Endometrial microvascular endothelial cells (primary cell): Measurements from ENCODE around the gene MVP. TPM values are rescaled to one million over a fixed set of nuclear protein-coding genes. Genes with fewer than 3 reads are reported as not detected.
"Not testable (repeated sequence)": the region's sequence is repeated elsewhere in the genome, so short reads cannot be mapped to it uniquely, and the experiment has no call there.

Experiments used
- in situ Hi-C: cut with HindIII; loops from 2 replicates; pipeline ENCODE4 v1.10.0; 2017; ENCODE audit warnings: low sequenced_read_pairs, low pct_unique_long_range_greater_than_20kb; ENCODE audit errors: inconsistent ontology term
- total RNA-seq: library from RNA; depleted of rRNA; stranded (reverse); fragments of >200 nt; gene quantifications from one replicate; pipeline ENCODE4 v1.2.3, GENCODE V29; 2015; ENCODE audit errors: inconsistent ontology term

MVP gene
- total RNA-seq, 1 donor from 2014 or later: 416 TPM

DNA sequence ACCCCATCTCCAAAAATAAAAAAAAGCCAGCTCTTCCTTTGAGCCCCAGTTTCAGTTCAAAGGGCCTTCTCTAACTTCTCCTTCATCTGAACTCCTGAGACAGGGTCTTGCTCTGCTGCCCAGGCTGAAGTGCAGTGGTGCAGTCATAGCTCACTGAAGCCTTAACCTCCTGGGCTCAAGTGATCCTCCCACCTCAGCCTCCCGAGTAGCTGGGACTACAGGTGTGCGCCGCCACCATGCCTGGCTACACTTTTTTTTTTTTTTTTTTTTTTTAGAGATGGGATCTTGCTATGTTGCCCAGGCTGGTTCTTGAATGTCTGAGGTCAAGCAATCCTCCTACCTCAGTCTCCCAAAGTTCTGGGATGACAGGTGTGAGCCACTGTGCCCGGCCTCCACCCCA lies 13.0 kb downstream of the MVP start:
- in situ Hi-C loops: not testable (repeated sequence)

DNA sequence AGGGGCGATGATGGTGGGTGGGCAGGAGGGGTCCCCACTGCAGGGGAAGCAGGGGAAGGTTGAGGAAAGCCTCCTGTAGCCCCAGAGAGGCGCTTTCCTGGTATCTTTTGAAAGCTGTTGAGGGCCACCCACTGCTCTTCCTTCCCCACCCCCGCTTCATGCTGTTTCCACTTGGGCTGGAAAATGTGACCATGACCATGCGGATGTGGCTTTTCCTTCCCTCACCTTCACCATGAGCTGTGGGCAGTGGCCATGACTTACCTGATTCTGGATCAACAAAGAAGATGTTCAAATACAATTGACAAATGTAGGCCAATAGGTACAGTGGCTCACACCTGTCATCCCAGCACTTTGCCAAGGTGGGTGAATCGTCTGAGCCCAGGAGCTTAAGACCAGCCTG lies 13.8 kb downstream of the MVP start:
- in situ Hi-C loops: no loop called here

DNA sequence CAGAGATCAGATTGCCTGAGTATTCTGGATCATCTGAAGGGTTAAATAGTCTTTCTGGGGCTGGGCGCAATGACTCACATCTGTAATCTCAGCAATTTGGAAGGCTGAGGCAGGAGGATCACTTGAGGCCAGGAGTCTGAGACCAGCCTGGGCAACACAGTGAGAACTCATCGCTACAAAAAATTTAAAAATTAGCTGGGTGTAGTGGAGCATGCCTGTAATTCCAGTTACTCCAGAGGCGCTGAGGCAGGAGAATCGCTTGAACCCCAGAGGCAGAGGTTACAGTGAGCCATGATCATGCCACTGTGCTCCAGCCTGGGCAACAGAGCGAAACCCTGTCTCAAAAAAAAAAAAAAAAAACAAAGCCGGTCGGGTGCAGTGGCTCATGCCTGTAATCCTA lies 15.7 kb downstream of the MVP start:
- in situ Hi-C loops: no loop called here

DNA sequence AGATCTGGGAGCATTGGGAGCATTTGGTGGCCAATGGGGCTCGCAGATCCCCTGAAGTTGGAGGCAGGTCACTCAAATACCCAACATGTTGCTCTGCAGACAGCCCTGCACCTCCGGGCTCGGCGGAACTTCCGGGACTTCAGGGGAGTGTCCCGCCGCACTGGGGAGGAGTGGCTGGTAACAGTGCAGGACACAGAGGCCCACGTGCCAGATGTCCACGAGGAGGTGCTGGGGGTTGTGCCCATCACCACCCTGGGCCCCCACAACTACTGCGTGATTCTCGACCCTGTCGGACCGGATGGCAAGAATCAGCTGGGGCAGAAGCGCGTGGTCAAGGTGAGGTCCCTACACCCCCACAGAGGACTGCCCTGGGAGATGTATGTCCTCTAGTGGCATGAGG lies 16.4 kb downstream of the MVP start:
- in situ Hi-C loops: no loop called here

DNA sequence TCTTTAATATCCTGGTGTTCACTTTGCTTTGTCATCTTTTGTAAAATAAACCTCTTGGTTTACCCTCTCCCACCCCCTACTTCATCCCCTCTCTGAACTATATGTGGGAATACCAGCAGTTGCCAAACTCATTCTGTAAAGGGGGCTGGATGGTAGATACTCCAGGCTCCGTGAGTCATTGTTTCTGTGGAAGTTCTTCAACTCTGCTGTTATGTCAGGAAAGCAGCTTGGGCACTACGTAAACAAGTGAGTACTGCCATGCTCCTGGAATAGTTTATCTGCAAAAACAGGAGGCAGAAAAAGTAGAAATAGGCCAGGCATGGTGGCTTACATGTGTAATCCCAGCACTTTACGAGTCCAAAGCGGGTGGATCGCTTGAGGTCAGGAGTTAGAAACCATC lies 17.6 kb downstream of the MVP start:
- in situ Hi-C loops: no loop called here

DNA sequence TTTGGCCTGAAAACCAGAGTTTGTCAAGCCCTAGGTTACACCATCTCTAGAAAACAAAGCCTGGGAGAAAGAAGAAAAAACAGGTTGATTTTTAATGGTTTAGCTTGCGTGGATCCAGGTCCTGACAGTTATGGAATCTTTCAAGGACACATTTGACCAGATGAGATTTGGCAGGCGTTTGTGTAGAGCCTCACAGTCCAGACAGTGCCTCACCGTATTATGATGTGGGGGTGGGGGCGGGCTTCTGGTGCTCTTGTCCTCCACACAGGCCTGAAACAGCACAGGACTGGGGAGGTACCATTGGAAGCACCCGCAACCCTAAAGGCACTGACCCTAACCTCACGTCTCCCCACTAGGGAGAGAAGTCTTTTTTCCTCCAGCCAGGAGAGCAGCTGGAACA lies 19.6 kb downstream of the MVP start:
- in situ Hi-C loops: no loop called here

DNA sequence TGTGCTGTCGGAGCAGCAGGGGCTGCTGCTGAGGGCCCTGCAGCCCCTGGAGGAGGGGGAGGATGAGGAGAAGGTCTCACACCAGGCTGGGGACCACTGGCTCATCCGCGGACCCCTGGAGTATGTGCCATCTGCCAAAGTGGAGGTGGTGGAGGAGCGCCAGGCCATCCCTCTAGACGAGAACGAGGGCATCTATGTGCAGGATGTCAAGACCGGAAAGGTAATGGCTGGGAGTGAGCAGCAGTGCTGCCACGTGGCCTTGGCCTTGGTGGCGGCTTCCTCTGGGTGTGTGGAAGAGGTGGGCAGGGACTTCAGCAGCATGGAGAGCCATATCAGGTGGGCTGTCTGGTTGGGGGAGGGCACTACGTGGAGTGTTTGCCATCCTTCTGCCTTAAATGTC lies 20.0 kb downstream of the MVP start:
- in situ Hi-C loops: no loop called here

DNA sequence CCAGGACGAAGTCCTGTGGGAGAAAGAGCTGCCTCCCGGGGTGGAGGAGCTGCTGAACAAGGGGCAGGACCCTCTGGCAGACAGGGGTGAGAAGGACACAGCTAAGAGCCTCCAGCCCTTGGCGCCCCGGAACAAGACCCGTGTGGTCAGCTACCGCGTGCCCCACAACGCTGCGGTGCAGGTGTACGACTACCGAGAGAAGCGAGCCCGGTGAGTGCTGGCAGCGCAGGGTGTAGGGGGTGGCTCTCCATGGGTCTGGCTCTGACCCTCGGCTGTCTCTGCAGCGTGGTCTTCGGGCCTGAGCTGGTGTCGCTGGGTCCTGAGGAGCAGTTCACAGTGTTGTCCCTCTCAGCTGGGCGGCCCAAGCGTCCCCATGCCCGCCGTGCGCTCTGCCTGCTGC lies 21.4 kb downstream of the MVP start:
- in situ Hi-C loops: no loop called here

DNA sequence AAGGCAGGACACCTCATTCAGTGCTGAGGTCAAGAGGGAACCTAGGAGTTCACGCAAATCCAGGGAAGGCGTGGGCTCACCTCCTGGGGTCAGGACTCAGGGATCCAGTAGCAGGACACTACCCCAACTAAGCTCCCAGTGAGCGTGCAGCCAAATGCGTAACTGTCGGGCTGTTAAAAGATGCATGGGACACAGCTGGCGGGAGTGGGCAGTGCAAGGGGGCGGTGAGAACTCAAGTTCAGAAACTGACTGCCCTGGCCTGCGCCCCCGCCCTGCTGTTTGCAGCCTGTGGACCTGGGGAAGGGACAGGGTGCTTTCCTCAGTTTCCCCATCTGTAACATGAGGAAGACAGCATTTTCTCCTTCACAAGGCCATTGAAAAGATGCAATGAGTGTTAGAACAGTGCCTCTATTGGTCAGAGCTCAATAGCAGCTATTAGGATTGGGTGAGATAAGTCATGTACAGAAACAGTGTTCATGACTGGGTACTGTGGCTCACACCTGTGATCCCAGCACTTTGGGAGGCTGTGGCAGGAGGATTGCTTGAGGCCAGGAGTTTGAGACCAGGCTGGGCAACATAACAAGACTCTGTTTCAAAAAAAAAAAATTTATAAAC lies 22.6 kb downstream of the MVP start:
- in situ Hi-C loops: no loop called here

DNA sequence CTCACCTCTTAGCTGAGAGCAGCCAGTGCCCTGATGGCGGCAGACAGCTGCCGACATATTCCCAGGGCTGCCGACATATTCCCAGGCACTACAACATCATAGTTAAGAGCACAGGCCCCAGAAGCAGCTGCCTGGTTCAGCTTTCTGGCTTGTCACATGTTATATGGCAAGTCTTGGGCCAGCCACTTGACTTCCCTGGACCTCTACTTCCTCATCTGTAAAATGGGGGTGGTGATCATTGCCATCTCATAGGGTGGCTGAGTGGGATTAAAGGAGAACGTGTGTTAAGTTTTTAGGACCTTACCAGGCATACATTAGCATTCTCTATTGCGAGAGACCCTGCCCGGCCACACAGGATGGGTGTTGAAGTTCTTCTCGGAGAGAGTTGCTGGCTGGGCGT lies 23.7 kb downstream of the MVP start:
- in situ Hi-C loops: no loop called here

DNA sequence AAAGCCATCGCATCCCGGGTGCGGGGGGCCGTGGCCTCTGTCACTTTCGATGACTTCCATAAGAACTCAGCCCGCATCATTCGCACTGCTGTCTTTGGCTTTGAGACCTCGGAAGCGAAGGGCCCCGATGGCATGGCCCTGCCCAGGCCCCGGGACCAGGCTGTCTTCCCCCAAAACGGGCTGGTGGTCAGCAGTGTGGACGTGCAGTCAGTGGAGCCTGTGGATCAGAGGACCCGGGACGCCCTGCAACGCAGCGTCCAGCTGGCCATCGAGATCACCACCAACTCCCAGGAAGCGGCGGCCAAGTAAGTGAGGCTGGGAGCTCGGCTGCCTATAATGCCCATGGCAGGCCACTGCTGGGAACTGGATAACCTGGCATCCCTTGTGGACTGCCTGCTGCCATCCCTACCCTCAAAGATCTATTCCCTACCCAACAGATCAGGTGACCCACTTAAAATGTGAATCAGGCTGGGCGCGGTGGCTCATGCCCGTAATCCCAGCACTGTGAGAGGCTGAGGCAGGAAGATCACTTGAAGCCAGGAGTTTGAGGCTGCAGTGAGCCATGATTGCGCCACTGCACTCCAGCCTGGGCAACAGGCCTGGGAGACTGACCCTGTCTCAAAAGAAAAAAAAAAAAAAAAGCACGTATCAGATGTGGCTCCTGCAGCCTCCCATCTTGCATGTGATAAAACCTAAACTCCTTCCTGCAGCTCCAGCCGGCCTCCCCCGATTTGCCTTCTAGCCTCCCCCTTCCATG lies 24.5 kb downstream of the MVP start:
- in situ Hi-C loops: no loop called here

DNA sequence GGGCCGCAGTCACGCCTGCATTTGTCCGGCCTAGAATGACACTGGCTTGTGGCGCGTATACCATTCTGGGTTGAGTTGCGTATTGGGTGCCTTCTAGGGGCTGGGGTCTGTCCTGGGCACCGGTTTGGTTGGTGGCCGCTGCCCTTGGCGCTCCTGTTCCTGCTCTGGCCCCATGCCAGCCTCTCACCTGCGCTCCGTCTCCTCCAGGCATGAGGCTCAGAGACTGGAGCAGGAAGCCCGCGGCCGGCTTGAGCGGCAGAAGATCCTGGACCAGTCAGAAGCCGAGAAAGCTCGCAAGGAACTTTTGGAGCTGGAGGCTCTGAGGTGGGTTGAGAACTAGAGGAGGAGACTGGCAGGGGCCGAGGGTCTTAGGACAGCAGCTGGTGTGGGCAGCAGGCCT lies 25.4 kb downstream of the MVP start:
- in situ Hi-C loops: no loop called here

DNA sequence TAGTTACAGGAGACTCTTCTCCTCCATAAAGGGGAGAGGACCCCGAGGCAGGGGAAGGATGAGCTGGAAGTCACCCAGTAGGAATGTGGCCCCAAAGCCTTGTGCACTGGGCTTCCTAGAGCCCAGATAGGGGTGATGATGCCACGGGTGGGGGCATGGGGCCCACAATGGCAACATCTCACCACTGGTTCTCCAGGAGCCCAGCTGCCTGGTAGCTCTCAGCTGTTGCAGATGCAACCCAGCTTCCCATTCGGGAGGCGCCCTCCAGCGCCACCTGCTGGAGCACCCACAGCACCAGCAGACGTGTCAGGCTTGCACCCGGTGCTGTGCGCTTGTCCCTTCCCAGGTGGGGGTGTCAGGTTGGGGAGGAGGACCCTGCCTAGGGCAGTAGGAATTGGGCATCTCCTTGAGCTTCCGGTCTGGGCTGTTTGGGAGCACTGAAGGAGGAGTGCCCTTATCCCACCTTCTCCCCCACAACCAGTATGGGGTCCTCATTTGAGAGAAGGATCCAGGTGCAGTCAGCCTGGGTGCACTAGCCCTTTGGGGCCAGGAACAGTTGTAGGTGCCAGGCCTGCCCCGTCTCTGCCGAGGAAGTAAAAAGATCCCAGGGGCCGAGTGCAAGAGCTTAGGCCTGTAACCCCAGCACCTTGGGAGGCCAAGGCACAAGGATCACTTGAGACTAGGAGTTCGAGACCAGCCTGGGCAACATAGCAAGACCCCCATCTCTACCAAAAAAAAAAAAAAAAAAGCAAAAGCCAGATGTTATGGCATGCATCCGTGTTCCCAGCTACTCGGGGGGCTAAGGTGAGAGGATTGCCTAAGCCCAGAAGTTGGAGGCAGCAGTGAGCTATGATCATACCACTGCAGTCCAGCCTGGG lies 28.4 kb downstream of the MVP start:
- in situ Hi-C loops: no loop called here

DNA sequence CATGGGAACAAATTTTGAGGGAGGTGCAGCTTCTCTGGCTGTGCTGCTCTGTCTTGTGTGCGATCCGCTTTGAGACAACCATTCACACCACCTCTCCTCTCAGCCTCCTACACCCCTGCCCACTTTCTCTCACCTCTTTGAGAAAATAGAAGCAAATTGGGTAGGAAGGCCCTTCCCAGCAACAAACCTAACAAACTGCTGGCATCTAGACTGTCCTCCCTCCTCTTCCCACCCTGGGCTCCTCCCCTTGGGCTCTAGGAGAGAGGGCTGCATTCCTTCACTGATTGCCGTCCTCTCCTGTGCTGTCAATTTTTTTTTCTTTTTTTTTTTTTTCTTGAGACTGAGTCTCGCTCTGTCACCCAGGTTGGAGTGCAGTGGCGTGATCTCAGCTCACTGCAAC lies 29.2 kb downstream of the MVP start:
- in situ Hi-C loops: no loop called here

DNA sequence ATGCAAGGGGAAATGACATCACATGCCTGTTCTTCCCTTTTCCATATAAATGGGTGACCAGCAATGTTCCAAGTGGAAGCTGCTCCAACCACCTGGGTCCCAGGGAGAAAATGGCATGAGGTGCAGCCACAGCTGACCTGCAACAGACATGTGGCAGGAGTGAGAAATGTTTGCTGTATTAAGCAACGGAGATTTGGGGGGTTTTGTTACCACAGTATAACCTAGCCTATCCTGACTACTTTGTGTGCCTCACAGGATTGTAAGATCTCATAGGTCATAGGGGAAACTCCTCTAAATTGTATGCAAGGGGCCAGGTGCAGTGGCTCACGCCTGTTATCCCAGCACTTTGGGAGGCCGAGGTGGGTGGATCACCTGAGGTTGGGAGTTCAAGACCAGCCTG lies 30.7 kb downstream of the MVP start:
- in situ Hi-C loops: no loop called here

DNA sequence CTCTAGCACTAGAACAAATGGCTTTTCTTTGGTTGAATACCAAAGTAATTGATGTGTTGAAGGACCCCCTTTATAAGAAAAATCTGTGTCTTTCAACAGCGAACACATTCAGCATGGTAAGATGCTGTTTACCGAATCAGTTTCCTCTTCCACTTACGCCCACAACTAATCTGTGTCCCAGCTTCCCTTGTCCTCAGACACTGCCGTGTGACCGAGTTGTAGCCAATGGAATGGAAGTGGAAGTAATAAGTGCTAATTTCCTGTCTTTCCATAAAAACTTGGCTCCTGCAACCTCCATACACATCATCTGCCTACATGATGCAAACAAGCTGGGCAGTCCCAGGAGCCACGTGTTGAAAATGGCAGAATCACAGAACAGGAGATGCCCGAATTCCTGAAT lies 32.4 kb downstream of the MVP start:
- in situ Hi-C loops: no loop called here

DNA sequence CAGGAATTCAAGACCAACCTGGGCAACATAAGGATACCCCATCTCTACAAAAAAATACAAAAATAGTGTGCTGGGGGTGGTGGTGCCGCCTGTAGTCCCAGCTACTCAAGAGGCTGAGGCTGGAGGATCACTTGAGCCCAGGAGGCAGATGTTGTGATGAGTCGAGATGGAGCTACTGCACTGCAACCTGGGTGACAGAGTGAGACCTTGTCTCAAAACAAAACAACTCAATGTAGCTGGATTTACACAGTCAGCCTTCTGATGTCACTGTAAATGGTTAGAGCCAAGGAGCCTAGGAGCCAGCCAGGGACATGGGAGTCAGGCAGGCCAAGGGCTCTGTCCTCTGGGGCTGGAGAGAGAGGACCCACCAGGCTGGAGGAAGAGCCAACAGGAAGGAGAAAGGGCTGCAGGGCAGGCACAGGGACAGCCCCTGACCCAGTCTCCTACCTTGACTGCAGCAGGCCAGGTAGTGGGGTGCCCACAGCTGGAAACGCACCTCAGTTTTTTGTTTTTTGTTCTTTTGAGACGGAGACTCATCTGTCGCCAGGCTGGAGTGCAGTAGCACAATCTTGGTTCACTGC lies 34.3 kb downstream of the MVP start:
- in situ Hi-C loops: no loop called here

DNA sequence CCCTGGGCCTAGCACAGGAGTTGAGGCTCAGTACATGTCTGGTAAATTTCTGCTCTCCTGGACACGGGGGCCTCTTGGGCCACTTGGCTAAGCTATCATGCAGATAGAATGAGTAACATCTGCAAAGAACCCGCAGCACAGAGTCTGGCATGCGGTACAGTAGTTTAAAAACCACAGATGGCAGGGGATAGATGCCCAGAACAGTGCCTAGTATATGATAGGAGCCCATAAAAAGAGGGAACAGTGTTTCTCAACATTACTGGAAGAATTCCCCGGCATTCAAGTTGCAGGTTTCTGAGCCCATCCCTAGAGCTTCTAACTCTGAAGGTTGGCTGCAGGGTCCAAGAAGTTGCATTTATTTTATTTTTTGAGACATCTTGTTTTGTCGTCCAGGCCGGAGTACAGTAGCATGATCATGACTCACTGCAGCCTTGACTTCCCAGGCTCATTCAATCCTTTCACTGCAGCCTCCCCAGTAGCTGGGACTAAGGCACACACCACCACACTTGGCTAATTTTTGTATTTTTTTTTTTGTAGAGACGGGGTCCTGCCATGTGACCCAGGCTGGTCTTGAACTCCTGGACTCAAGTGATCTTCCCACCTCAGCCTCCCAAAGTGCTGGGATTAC lies 37.0 kb downstream of the MVP start:
- in situ Hi-C loops: no loop called here

DNA sequence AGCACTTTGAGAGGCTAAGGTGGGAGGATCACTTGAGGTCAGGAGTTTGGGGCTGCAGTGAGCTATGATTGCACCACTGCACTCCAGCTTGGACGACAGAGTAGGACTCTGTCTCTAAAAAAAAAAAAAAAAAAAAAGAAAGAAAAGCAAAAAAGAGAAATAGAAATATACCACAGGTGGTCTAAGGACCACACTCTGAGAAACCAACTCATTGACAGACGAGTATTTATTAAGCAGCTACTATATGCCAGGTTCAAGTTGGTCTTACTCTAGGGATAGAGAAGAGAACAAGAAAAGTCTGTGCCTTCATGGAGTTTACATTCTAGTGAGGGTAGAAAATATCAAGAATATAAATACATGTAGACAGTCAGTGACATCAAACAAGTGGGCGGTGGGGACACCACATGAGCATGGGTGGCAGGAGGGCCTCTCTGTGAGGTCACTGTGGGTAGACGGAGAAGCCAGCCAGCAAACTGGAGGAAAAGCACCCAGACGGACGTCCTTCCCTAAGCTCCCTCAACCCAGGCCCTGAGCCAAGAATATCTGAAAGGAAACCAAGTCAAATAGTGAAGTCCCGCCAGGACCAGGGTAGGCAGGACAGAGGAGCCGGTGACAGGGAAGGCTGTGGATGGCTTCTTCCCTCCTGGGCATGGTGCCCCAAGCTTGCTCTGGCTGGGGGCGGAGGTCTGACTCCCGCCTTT lies 38.0 kb downstream of the MVP start:
- in situ Hi-C loops: no loop called here
